DOHH2 (cell line): ENCODE data around the gene JCAD.

Experiments used
- CTCF ChIP-seq: fragments of 200-600 bp; sonication (generic); IDR thresholded peaks from one replicate; pipeline ENCODE4 v1.5.1; 2014; ENCODE audit warnings: antibody characterized with exemption, mild to moderate bottlenecking, low read depth, low read length; ENCODE audit not compliant: poor library complexity, severe bottlenecking
- EZH2phosphoT487 ChIP-seq: fragments of 200-600 bp; sonication (generic); IDR thresholded peaks from 2 replicates; pipeline ENCODE4 v1.6.1; 2017; ENCODE audit warnings: borderline replicate concordance, mild to moderate bottlenecking, antibody characterized with exemption, low read length, moderate library complexity, mixed read lengths

GRCh38 chr10:30034433-30035137 is 24.8 kb downstream of the JCAD start:
- TF ChIP-seq CTCF (no peak), EZH2phosphoT487 (no peak)
